Astrocyte (in vitro differentiated cells and primary cell): ENCODE data around the gene SOX1.
A peak's percentile ranks its signal among the peaks of the same experiment; 100 is the strongest.

Experiments used
- EZH2 ChIP-seq: IDR thresholded peaks from 2 replicates; pipeline ENCODE4 v1.6.1; 2012; ENCODE audit warnings: mild to moderate bottlenecking, low read length, inconsistent platforms; ENCODE audit not compliant: insufficient read depth
- TF ChIP-seq, protein P1 (sequence below): IDR thresholded peaks from 2 replicates; pipeline ENCODE4 v1.5.1; 2011; ENCODE audit warnings: low read depth, mild to moderate bottlenecking, inconsistent platforms, low read length, moderate library complexity; ENCODE audit not compliant: insufficient read depth

DNA sequence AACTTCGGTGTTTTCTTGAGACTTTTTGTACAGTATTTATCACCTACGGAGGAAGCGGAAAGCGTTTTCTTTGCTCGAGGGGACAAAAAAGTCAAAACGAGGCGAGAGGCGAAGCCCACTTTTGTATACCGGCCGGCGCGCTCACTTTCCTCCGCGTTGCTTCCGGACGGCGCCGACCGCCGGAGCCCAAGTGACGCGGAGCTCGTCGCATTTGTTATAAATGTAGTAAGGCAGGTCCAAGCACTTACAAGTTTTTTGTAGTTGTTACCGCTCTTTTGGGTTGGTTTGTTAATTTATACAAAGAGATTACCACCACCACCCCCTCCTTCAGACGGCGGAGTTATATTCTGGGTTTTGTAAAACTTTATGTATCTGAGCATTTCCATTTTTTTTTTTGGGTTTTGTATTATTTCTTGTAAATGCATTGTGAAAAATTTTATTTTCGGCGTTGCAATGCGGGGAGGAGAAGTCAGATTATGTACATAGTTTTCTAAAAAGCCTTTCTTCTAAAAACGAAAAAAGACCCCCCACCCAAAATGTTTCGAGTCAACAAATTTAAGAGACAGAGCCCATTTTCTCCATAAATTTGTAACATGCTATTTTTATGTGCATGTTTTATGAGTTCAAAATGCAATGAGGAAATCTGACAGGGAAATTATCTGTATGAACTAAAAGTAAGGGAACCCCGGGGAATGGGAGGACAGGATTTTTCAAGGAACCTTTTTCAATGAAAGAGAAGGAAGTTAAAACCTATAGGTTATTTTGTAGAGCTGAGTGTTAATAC, 2.3 kb downstream of the SOX1 start:
- TF ChIP-seq, protein P1, sequence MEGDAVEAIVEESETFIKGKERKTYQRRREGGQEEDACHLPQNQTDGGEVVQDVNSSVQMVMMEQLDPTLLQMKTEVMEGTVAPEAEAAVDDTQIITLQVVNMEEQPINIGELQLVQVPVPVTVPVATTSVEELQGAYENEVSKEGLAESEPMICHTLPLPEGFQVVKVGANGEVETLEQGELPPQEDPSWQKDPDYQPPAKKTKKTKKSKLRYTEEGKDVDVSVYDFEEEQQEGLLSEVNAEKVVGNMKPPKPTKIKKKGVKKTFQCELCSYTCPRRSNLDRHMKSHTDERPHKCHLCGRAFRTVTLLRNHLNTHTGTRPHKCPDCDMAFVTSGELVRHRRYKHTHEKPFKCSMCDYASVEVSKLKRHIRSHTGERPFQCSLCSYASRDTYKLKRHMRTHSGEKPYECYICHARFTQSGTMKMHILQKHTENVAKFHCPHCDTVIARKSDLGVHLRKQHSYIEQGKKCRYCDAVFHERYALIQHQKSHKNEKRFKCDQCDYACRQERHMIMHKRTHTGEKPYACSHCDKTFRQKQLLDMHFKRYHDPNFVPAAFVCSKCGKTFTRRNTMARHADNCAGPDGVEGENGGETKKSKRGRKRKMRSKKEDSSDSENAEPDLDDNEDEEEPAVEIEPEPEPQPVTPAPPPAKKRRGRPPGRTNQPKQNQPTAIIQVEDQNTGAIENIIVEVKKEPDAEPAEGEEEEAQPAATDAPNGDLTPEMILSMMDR = no peak
- peak; percentile 36 for TF ChIP-seq EZH2
